Measurements from ENCODE around the gene HOGA1. TPM values are rescaled to one million over a fixed set of nuclear protein-coding genes. Genes with fewer than 3 reads are reported as not detected.
A peak's percentile ranks its signal among the peaks of the same experiment; 100 is the strongest.

The HOGA1 gene
- total and polyA plus RNA-seq, 2 donors (not counting 1 experiment from before 2014, with no cell fraction given), result 0.58 to 1.5 TPM

DNA sequence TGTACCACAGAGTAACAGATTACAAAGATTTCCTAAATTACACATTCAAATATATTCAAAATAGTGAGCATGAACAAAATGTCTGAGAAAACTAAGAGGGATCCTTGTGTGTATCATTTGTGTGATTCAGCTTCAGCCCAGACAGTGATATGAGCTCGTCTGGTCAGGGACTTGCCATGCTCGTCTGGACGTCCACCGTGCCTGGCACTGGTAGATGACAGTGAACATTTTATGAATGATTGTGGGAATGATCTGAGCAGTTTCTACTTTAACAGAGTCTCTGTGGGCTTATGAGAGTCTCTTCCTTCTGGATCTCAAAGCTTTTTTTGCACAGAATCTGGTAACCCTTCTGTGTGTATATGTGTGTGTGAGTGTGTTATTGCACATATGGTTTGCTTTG is 45.8 kb upstream of the HOGA1 start:
- no peaks in the 10 kb centered on the region for H4K20me1 ChIP-seq (ENCODE audit: control insufficient read depth, extremely low read depth, insufficient read depth, low read length)
- no peak for TF ChIP-seq CTCF (conservative IDR thresholded peaks at IDR 0.05 in 1 of 2, IDR thresholded peaks at IDR 0.05 in 1 of 2; ENCODE audit: low read depth in 1 of 2, low read length in 2 of 2)
- H3K4me3 ChIP-seq (replicated peaks in 1 of 4; ENCODE audit: control extremely low read depth in 1 of 4, insufficient read depth in 1 of 4, low read depth in 3 of 4, low read length in 4 of 4), result no peak overlapping the region
- no peaks in the 10 kb centered on the region for H3K9me3 ChIP-seq (ENCODE audit: control insufficient read depth, insufficient read depth, low read depth, low read length)
- peaks cover 7% of the 10 kb centered on the region for H3K79me2 ChIP-seq (ENCODE audit: control insufficient read depth, insufficient read depth, low read length)
- peaks cover 41% of the 10 kb centered on the region for H3K4me1 ChIP-seq (ENCODE audit: control insufficient read depth, extremely low read depth, insufficient read depth, low read length)
- DNase-seq (ENCODE audit: low read depth in 2 of 2), result peak in 1 of 2 donors; percentile 81
- H3K36me3 ChIP-seq (ENCODE audit: control insufficient read depth, insufficient read depth, low read length), result no peaks in the 10 kb centered on the region
- no peak overlapping the region for H3K27ac ChIP-seq (ENCODE audit: insufficient read depth, low read length)
- H3K27me3 ChIP-seq (ENCODE audit: control insufficient read depth, insufficient read depth, low read length), result no peaks in the 10 kb centered on the region
- no peak overlapping the region for H3K4me2 ChIP-seq (ENCODE audit: extremely low read depth, insufficient read depth, low read length)
- H2AFZ ChIP-seq (ENCODE audit: low read length), result no peak overlapping the region
- no peak overlapping the region for H3K9ac ChIP-seq (ENCODE audit: insufficient read depth, low read length)

DNA sequence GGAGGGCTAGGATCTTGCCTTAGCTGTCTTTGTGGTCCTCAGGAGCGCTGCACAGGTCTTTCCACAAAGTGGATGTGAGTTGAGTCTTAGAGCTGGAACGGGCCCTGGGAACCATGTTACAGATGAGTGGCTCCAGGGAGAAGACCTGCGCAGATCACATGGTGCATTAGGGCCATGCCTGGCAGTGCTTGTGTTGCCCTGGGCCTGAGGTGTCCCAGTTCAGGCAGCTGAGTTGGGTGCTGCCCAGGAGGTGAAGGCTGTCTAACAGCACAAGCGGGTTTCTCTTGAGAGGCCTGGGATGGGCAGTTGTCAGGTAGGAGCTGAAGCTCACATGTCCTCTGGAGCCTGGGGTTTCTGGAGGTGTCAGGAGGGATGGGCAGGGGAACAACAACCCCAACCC is 45.4 kb upstream of the HOGA1 start:
- Histone ChIP-seq H3K4me1 (ENCODE audit: control insufficient read depth, extremely low read depth, insufficient read depth, low read length) (peaks cover 42% of the 10 kb centered on the region), H2AFZ (ENCODE audit: low read length) (no peak overlapping the region), H3K27ac (ENCODE audit: insufficient read depth, low read length) (no peak overlapping the region), H4K20me1 (ENCODE audit: control insufficient read depth, extremely low read depth, insufficient read depth, low read length) (no peaks in the 10 kb centered on the region), H3K4me3 (replicated peaks in 1 of 4; ENCODE audit: control extremely low read depth in 1 of 4, insufficient read depth in 1 of 4, low read depth in 3 of 4, low read length in 4 of 4) (no peak overlapping the region), H3K27me3 (ENCODE audit: control insufficient read depth, insufficient read depth, low read length) (no peaks in the 10 kb centered on the region), H3K79me2 (ENCODE audit: control insufficient read depth, insufficient read depth, low read length) (peaks cover 7% of the 10 kb centered on the region), H3K36me3 (ENCODE audit: control insufficient read depth, insufficient read depth, low read length) (no peaks in the 10 kb centered on the region), H3K4me2 (ENCODE audit: extremely low read depth, insufficient read depth, low read length) (no peak overlapping the region), H3K9ac (ENCODE audit: insufficient read depth, low read length) (no peak overlapping the region), H3K9me3 (ENCODE audit: control insufficient read depth, insufficient read depth, low read depth, low read length) (no peaks in the 10 kb centered on the region)
- DNase-seq (ENCODE audit: low read depth in 2 of 2), result no peak
- TF ChIP-seq EZH2 (IDR thresholded peaks at IDR 0.05; ENCODE audit: low read length, missing control alignments) (no peak), CTCF (conservative IDR thresholded peaks at IDR 0.05 in 1 of 2, IDR thresholded peaks at IDR 0.05 in 1 of 2; ENCODE audit: low read depth in 1 of 2, low read length in 2 of 2) (no peak)

DNA sequence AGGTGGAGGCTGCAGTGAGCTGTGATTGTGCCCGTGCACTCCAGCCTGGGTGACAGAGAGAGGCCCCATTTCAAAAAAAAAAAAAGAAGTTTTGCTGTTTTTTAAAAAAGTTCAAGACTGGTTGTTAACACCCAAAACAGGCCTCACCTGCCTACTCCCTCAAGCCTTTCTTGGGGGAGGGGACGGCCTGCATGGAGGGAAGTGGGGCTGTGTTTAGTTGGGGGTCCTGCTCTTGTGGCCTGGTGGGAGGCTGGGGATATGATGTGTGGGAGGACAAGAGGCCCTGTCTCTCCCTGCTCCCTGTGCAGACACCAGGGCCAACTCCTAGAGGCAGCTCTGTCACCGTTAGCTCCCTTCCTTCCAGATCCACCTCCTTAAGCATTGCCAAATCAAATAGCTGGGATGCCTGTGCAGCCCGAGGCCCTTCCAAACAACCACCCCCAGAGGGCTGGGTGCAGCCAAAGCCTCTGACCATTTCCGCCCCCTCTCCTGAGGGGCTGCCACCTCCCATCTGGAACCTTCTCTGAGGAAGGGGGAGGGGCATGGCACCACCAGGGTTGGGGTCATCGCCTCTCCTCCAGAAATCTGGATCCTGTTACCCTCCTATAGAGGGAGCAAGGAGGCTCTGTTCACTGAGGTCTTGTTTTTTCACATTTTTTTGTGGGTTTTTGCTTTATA is 44.5 kb upstream of the HOGA1 start:
- Histone ChIP-seq H3K27ac (ENCODE audit: insufficient read depth, low read length) (peak overlapping the region; percentile 67), H3K79me2 (ENCODE audit: control insufficient read depth, insufficient read depth, low read length) (peaks cover 7% of the 10 kb centered on the region), H3K4me1 (ENCODE audit: control insufficient read depth, extremely low read depth, insufficient read depth, low read length) (peaks cover 43% of the 10 kb centered on the region), H3K9ac (ENCODE audit: insufficient read depth, low read length) (no peak overlapping the region), H3K9me3 (ENCODE audit: control insufficient read depth, insufficient read depth, low read depth, low read length) (no peaks in the 10 kb centered on the region), H3K4me3 (replicated peaks in 1 of 4; ENCODE audit: control extremely low read depth in 1 of 4, insufficient read depth in 1 of 4, low read depth in 3 of 4, low read length in 4 of 4) (no peak overlapping the region), H3K36me3 (ENCODE audit: control insufficient read depth, insufficient read depth, low read length) (no peaks in the 10 kb centered on the region), H2AFZ (ENCODE audit: low read length) (no peak overlapping the region), H3K27me3 (ENCODE audit: control insufficient read depth, insufficient read depth, low read length) (no peaks in the 10 kb centered on the region), H3K4me2 (ENCODE audit: extremely low read depth, insufficient read depth, low read length) (peak overlapping the region; percentile 37), H4K20me1 (ENCODE audit: control insufficient read depth, extremely low read depth, insufficient read depth, low read length) (no peaks in the 10 kb centered on the region)
- TF ChIP-seq EZH2 (IDR thresholded peaks at IDR 0.05; ENCODE audit: low read length, missing control alignments) (no peak), CTCF (conservative IDR thresholded peaks at IDR 0.05 in 1 of 2, IDR thresholded peaks at IDR 0.05 in 1 of 2; ENCODE audit: low read depth in 1 of 2, low read length in 2 of 2) (peak; percentile 45 to 64)
- peak; percentile 91 to 92 for DNase-seq (ENCODE audit: low read depth in 2 of 2)
